ENCODE results near the gene RRAGC.

The RRAGC gene

GRCh38 chr1:38896169-38896568 lies 36.6 kb upstream of the RRAGC start:
- TF ChIP-seq CTCF (IDR thresholded peaks at IDR 0.05): no peak
- H3K27me3 ChIP-seq: no peaks in the 10 kb centered on the region
- H3K9me3 ChIP-seq: no peaks in the 10 kb centered on the region
- no peak overlapping the region for H3K4me3 ChIP-seq (ENCODE audit: low read depth in 1 of 2, low read length in 1 of 2)
- no peaks in the 10 kb centered on the region for H3K36me3 ChIP-seq
- no peak overlapping the region for H3K27ac ChIP-seq
- H3K4me1 ChIP-seq (ENCODE audit: control insufficient read depth in 1 of 2, insufficient read depth in 1 of 2, low read depth in 1 of 2, low read length in 1 of 2): no peaks in the 10 kb centered on the region

DNA sequence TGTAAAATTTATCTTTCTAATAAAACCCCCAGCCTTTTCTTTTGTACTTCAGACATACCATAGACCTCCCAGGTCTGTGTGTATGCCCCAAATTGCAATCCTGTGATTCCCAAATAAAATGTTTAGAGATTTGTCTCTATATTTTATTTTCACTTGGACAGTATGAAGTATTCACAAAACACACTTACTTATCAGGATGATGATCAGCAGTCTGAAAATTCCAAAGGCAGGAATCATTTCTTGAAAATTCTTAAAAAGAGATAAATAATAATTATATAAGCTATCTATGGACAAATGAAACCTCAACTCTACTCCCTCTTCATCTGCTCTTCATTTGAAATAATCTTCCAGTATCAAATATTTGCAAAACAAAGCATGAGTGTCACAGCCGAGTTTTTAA lies 33.4 kb upstream of the RRAGC start:
- Histone ChIP-seq H3K4me3 (ENCODE audit: low read depth in 1 of 2, low read length in 1 of 2) (no peak overlapping the region), H3K27me3 (no peaks in the 10 kb centered on the region), H3K4me1 (ENCODE audit: control insufficient read depth in 1 of 2, insufficient read depth in 1 of 2, low read depth in 1 of 2, low read length in 1 of 2) (no peaks in the 10 kb centered on the region), H3K9me3 (no peaks in the 10 kb centered on the region), H3K27ac (no peak overlapping the region), H3K36me3 (no peaks in the 10 kb centered on the region)
- TF ChIP-seq CTCF (IDR thresholded peaks at IDR 0.05): no peak

DNA sequence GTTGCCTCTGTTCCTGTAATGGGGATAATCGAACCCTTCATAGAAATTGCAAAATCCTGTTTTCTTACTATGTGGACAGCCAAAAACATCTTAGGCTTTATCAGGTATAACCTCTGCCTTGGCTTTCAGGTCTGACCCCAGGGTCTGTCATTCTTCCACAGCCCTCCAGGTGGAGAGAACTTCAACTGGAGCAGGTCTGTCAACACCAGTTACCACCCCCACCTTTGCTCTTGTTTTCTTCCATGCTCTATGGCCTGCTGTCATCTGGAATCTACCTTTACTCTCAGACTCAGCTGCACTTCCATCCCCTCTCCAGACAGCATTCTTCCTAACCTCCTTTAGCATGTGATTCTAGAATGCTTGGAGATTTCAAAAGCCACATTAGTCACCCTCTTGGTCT lies 32.2 kb upstream of the RRAGC start:
- Histone ChIP-seq H3K4me1 (ENCODE audit: control insufficient read depth in 1 of 2, insufficient read depth in 1 of 2, low read depth in 1 of 2, low read length in 1 of 2) (no peaks in the 10 kb centered on the region), H3K4me3 (ENCODE audit: low read depth in 1 of 2, low read length in 1 of 2) (no peak overlapping the region), H3K36me3 (no peaks in the 10 kb centered on the region), H3K9me3 (no peaks in the 10 kb centered on the region), H3K27ac (no peak overlapping the region), H3K27me3 (no peaks in the 10 kb centered on the region)
- TF ChIP-seq CTCF (IDR thresholded peaks at IDR 0.05): no peak

DNA sequence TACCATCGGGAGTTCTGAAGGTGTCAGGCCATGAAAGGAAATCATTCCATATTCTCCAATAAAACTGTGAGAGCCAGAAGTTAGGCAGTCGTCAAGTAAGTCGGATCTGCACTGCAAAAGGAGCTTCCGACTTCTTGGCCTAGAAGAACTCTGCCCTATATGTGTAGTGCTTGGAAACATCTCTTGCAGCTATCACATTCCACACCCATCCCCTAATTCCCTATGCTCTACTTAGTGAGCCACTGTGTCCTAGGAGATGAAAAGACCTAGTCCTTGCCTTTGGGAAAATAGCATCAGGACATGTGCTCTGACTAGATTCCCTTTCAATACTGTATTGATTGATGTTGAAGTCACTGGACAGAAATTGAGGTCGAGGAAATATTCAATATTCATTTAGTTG lies 30.0 kb upstream of the RRAGC start:
- TF ChIP-seq CTCF (IDR thresholded peaks at IDR 0.05): no peak
- H3K4me1 ChIP-seq (ENCODE audit: control insufficient read depth in 1 of 2, insufficient read depth in 1 of 2, low read depth in 1 of 2, low read length in 1 of 2): no peaks in the 10 kb centered on the region
- no peaks in the 10 kb centered on the region for H3K9me3 ChIP-seq
- H3K36me3 ChIP-seq: no peaks in the 10 kb centered on the region
- no peaks in the 10 kb centered on the region for H3K27me3 ChIP-seq
- no peak overlapping the region for H3K4me3 ChIP-seq (ENCODE audit: low read depth in 1 of 2, low read length in 1 of 2)
- H3K27ac ChIP-seq: no peak overlapping the region

GRCh38 chr1:38888423-38889333 lies 29.1 kb upstream of the RRAGC start:
- H3K9me3 ChIP-seq: no peaks in the 10 kb centered on the region
- TF ChIP-seq CTCF (IDR thresholded peaks at IDR 0.05): no peak
- no peaks in the 10 kb centered on the region for H3K27me3 ChIP-seq
- no peak overlapping the region for H3K27ac ChIP-seq
- H3K36me3 ChIP-seq: no peaks in the 10 kb centered on the region
- H3K4me3 ChIP-seq (ENCODE audit: low read depth in 1 of 2, low read length in 1 of 2): no peak overlapping the region
- H3K4me1 ChIP-seq (ENCODE audit: control insufficient read depth in 1 of 2, insufficient read depth in 1 of 2, low read depth in 1 of 2, low read length in 1 of 2): no peaks in the 10 kb centered on the region
